ENCODE measurements around the gene DGUOK.

DGUOK gene

GRCh38 chr2:73999881-74000597 is 73.4 kb downstream of the DGUOK start:
- DNase-seq (ENCODE audit: low spot score), result no peak

GRCh38 chr2:74000666-74001065 is 74.0 kb downstream of the DGUOK start:
- no peak for DNase-seq (ENCODE audit: low spot score)

GRCh38 chr2:74001121-74001520 is 74.4 kb downstream of the DGUOK start:
- DNase-seq (ENCODE audit: low spot score), result no peak

GRCh38 chr2:74001781-74002504 is 75.3 kb downstream of the DGUOK start:
- no peak for DNase-seq (ENCODE audit: low spot score)

- DNase-seq (ENCODE audit: low spot score), result peak; percentile 95
Observed at GRCh38 chr2:74002505-74003421, 76.1 kb downstream of the DGUOK start.

GRCh38 chr2:74003494-74004211 is 77.0 kb downstream of the DGUOK start:
- peak; percentile 77 for DNase-seq (ENCODE audit: low spot score)

GRCh38 chr2:74004212-74005182 is 77.8 kb downstream of the DGUOK start:
- no peak for DNase-seq (ENCODE audit: low spot score)

- DNase-seq (ENCODE audit: low spot score), result no peak
Observed at GRCh38 chr2:74005786-74006185, 79.1 kb downstream of the DGUOK start.

GRCh38 chr2:74006459-74006858 is 79.8 kb downstream of the DGUOK start:
- DNase-seq (ENCODE audit: low spot score), result peak; percentile 71

GRCh38 chr2:74007121-74007520 is 80.4 kb downstream of the DGUOK start:
- no peak for DNase-seq (ENCODE audit: low spot score)

- no peak for DNase-seq (ENCODE audit: low spot score)
Observed at GRCh38 chr2:74007711-74008110, 81.0 kb downstream of the DGUOK start.
